ENCODE data around the gene SEC22C. TPM values are rescaled to one million over a fixed set of nuclear protein-coding genes. Genes with fewer than 3 reads are reported as not detected.

The SEC22C gene
- total and polyA plus RNA-seq, 2 of the 13 experiments (the other 11 are each of a cell fraction or from before 2014, with no cell fraction given): 20.0 to 40.0 TPM

- DNase-seq (ENCODE audit: low spot score) (no peak), ATAC-seq (no peak), FAIRE-seq (no peak)
- intact Hi-C loops (cut with micrococcal nuclease; ENCODE audit: unreplicated experiment): loop anchor here (5.0 kb wide), 1 partner anchor 39 kb away; the partner anchor contains the start of gene VIPR1
- 27% methylated on average over 3 of the region's 3 CpGs for WGBS (ENCODE audit: low lambda C conversion rate)
- H4K20me1 ChIP-seq (ENCODE audit: insufficient read depth, low read length): no peaks in the 10 kb centered on the region
- in situ Hi-C loops (cut with HindIII; ENCODE audit: extremely low pct_ligation_motif_present, low pct_unique_long_range_greater_than_20kb): loop anchor here (10.0 kb wide), 1 partner anchor 96 kb away; no protein-coding TSS in a partner anchor
- H3K27ac ChIP-seq (ENCODE audit: extremely low read length, insufficient read depth, low read length): no peak overlapping the region
- no peaks in the 10 kb centered on the region for H3K9me3 ChIP-seq (ENCODE audit: low read length)
- no peaks in the 10 kb centered on the region for H3K36me3 ChIP-seq (replicated peaks in 1 of 2; ENCODE audit: control insufficient read depth in 1 of 2, insufficient read depth in 2 of 2, low read length in 2 of 2)
- H3K9ac ChIP-seq (ENCODE audit: insufficient read depth, low read depth, low read length): no peak overlapping the region
- H3K79me2 ChIP-seq (ENCODE audit: insufficient read depth, low read length): no peaks in the 10 kb centered on the region
- ChIA-PET CTCF (ENCODE audit: low intra/inter-chr PET ratio, low total read pairs) (interaction anchor here (2.1 kb wide), 1 partner anchor 311 kb away, joined by 9 read pairs; no protein-coding TSS in a partner anchor), POLR2A (no interaction called here)
- TF ChIP-seq SMARCE1 (IDR thresholded peaks at IDR 0.05; ENCODE audit: borderline replicate concordance) (no peak), NFE2L1 (CRISPR knock-in tag; IDR thresholded peaks at IDR 0.05; ENCODE audit: borderline replicate concordance) (no peak), ZNF616 (CRISPR knock-in tag; IDR thresholded peaks at IDR 0.05; ENCODE audit: low read depth) (no peak), ZNF788 (CRISPR knock-in tag; IDR thresholded peaks at IDR 0.05; ENCODE audit: borderline replicate concordance) (no peak), ZBTB34 (CRISPR knock-in tag; IDR thresholded peaks at IDR 0.05) (no peak), ZNF446 (CRISPR knock-in tag; IDR thresholded peaks at IDR 0.05) (no peak), FOXP1 (IDR thresholded peaks at IDR 0.05) (no peak), FOXP1 (CRISPR knock-in tag; IDR thresholded peaks at IDR 0.05) (no peak)
- BruUV-seq (replicated peaks): no TSS peak
- H3K4me3 ChIP-seq (replicated peaks in 1 of 3; ENCODE audit: insufficient read depth in 1 of 3, low read depth in 2 of 3, low read length in 3 of 3): no peak overlapping the region
- no peak overlapping the region for H3K4me2 ChIP-seq (ENCODE audit: low read depth, low read length)
- H3K4me1 ChIP-seq (ENCODE audit: insufficient read depth, low read length): peaks cover 22% of the 10 kb centered on the region
- no peak overlapping the region for H2AFZ ChIP-seq (ENCODE audit: low read length)
- H3K27me3 ChIP-seq (ENCODE audit: control insufficient read depth in 1 of 2, insufficient read depth in 2 of 2, low read length in 2 of 2): no peaks in the 10 kb centered on the region
Observed at GRCh38 chr3:42541079-42541478, 40.7 kb downstream of the SEC22C start.

Measured in HepG2 (cell line).